Peyer's patch (tissue), 4 donors: ENCODE data around the gene NOL9. TPM values are rescaled to one million over a fixed set of nuclear protein-coding genes. Genes with fewer than 3 reads are reported as not detected.
"Not testable (repeated sequence)": the region's sequence is repeated elsewhere in the genome, so short reads cannot be mapped to it uniquely, and the experiment has no call there.

Source experiments
- DNase-seq, 3 donors: peaks; one replicate each; pipeline ENCODE4 v3.0.0-alpha.2; 2017 to 2019
- H3K27ac ChIP-seq, 4 donors: fragments of 200-600 bp; sonication (generic); one replicate each; pipeline ENCODE4 v1.5.1; 2016 to 2019
- H3K27me3 ChIP-seq, 2 donors: fragments of 200-600 bp; sonication (generic); one replicate each; pipeline ENCODE4 v1.5.1; 2019
- H3K36me3 ChIP-seq, 3 donors: fragments of 200-600 bp; sonication (generic); one replicate each; pipeline ENCODE4 v1.5.1; 2016 to 2019
- H3K4me1 ChIP-seq, 4 donors: fragments of 200-600 bp; sonication (generic); one replicate each; pipeline ENCODE4 v1.5.1; 2016 to 2019
- H3K4me3 ChIP-seq, 4 donors: fragments of 200-600 bp; sonication (generic); 1 replicate in 3 of 4; 2 replicates in 1 of 4; pipeline ENCODE4 v1.5.1; 2016 to 2019; ENCODE audit warnings: mild to moderate bottlenecking in 1 of 4
- H3K9me3 ChIP-seq, 4 donors: fragments of 200-600 bp; sonication (generic); one replicate each; pipeline ENCODE4 v1.5.1; 2016 to 2019; ENCODE audit warnings: mild to moderate bottlenecking in 1 of 4
- CTCF ChIP-seq, 6 experiments: fragments of 450-650 bp in 4 of 6; fragments of 200-600 bp in 2 of 6; sonication (generic) in 1 of 6; IDR thresholded peaks; one replicate each; pipeline ENCODE4 v1.5.1; 2017 to 2019; ENCODE audit warnings: antibody characterized with exemption in 6 of 6, mild to moderate bottlenecking in 3 of 6, moderate library complexity in 1 of 6
- POLR2A ChIP-seq, 2 donors: fragments of 450-650 bp; IDR thresholded peaks; one replicate each; pipeline ENCODE4 v1.5.1; 2017; ENCODE audit warnings: antibody characterized with exemption in 2 of 2, mild to moderate bottlenecking in 2 of 2, moderate library complexity in 2 of 2
- total RNA-seq, 4 donors: library from RNA; depleted of rRNA; stranded (reverse); fragments of >200 nt; gene quantifications; one replicate each; pipeline ENCODE4 v1.1.0, GENCODE V29; 2016

Gene NOL9
- total RNA-seq, 4 donors from 2014 or later, result 19.0 to 28.0 (median 22.5) TPM

DNA sequence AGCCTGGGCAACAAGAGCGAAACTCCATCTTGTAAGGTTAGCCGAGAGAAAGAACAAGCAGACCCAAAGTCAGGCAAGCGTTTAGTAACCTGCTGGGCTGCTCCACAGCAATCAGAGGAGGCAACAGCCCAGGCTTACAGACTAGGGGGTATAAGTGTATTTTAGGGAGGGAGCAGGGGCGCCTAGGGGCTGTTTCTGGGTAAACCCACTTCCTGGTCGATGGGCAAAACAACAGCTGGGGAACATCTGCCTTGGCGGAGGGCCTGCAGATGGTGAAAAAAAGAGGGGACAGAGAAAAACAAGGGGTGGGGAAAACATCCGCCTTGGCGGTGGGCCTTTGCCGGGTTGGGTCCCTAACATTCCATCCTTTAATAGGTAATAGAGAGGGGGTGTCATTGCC is 6.0 kb upstream of the NOL9 start:
- H3K27me3 ChIP-seq, result no peaks in the 10 kb centered on the region
- no peaks in the 10 kb centered on the region for H3K36me3 ChIP-seq
- TF ChIP-seq CTCF (IDR thresholded peaks at IDR 0.05) (no peak), POLR2A (IDR thresholded peaks at IDR 0.05) (no peak)
- H3K27ac ChIP-seq, result no peak overlapping the region
- peaks cover 0 to 2% (median under 1%) of the 10 kb centered on the region in 4 donors for H3K4me1 ChIP-seq
- no peaks in the 10 kb centered on the region for H3K9me3 ChIP-seq
- H3K4me3 ChIP-seq, result no peak overlapping the region
- DNase-seq, result no peak

- H3K4me3 ChIP-seq, H3K27ac ChIP-seq, DNase-seq, H3K9me3 ChIP-seq, H3K4me1 ChIP-seq, H3K36me3 ChIP-seq, H3K27me3 ChIP-seq: not testable (repeated sequence)
Observed at GRCh38 chr1:6559161-6559560, 4.8 kb upstream of the NOL9 start.

DNA sequence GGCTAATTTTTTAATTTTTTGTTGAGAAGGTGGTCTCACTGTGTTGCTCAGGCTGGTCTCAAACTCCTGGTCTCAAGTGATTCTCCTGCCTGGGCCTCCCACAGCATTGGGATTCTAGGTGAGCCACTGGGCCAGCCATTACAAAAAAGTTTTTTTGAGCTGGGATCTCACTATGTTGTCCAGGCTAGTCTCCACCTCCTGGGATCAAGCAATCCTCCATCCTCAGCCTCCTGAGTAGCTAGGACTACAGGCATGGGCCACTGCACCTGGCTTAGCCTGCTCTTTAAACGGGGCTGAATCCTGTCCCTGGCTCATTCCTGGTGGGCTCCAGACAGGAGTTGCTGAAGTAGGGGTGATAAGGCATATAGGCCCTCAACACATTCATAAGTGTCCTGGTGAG is 3.3 kb upstream of the NOL9 start:
- H3K27ac ChIP-seq, result no peak overlapping the region
- H3K36me3 ChIP-seq, result no peaks in the 10 kb centered on the region
- no peaks in the 10 kb centered on the region for H3K9me3 ChIP-seq
- TF ChIP-seq CTCF (IDR thresholded peaks at IDR 0.05) (no peak), POLR2A (IDR thresholded peaks at IDR 0.05) (no peak)
- H3K27me3 ChIP-seq, result no peaks in the 10 kb centered on the region
- peaks cover 0 to 19% (median 13%) of the 10 kb centered on the region in 4 donors for H3K4me1 ChIP-seq
- no peak for DNase-seq
- no peak overlapping the region for H3K4me3 ChIP-seq

DNA sequence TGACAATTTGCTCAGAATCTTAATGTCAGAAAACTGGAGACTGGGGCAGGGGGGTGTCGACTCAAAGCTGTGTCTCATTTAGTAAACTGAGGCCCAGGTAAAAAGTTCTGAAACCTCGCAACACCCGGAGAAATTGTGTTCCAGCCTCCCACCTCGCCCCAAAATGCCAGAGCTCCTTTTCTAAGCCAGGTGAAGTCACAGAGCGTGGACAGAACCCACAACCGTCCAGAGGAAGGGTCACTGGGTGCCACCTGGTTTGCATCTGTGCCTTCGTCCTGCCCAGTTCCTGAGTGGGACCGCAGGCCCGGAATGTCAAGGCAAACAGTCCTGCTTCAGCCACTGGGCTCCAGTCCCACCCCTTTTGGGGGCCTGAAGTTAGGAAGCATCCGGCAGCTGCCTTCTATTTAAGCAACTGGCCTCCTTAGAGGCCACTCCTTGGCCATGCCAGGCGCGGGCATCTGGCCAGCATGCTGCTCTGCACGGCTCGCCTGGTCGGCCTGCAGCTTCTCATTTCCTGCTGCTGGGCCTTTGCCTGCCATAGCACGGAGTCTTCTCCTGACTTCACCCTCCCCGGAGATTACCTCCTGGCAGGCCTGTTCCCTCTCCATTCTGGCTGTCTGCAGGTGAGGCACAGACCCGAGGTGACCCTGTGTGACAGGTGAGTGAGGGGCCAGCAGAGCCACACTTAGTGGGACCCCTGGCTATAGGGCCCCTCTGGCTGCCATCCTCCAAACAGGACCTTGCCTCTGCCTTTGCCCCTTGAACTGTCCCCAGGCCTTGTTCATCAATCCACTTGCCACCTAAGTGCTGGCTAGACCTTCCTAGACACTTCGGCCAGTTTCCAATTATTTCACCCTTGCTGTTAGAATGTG is 830 bp upstream of the NOL9 start, which contains the start of gene TAS1R1:
Gene TAS1R1 (plus strand): TSS at position 401 of the 872 bp plus-strand sequence. CDS start 67 bp downstream, at position 468.
- no peak for TF ChIP-seq CTCF (IDR thresholded peaks at IDR 0.05)
- TF ChIP-seq POLR2A (IDR thresholded peaks at IDR 0.05), result no peak
- peak within 1 kb of the TSS; percentile 90 to 100 (median 93) for H3K4me3 ChIP-seq
- DNase-seq, result no peak
- H3K27ac ChIP-seq, result peak within 1 kb of the TSS; percentile 69 to 85 (median 74)
- no peaks in the 10 kb centered on the region for H3K9me3 ChIP-seq
- H3K36me3 ChIP-seq, result peaks cover 0 to 9% (median 0%) of the 10 kb centered on the region in 3 donors
- no peaks in the 10 kb centered on the region for H3K27me3 ChIP-seq
- H3K4me1 ChIP-seq, result peaks cover 0 to 22% (median 13%) of the 10 kb centered on the region in 4 donors

- TF ChIP-seq CTCF (IDR thresholded peaks at IDR 0.05) (no peak), POLR2A (IDR thresholded peaks at IDR 0.05) (no peak)
- no peaks in the 10 kb centered on the region for H3K9me3 ChIP-seq
- peaks cover 0 to 77% (median 2%) of the 10 kb centered on the region in 3 donors for H3K36me3 ChIP-seq
- H3K27me3 ChIP-seq, result no peaks in the 10 kb centered on the region
- H3K27ac ChIP-seq, result no peak overlapping the region
- DNase-seq, result no peak
- H3K4me3 ChIP-seq, result no peak overlapping the region
- H3K4me1 ChIP-seq, result peaks cover 0 to under 1% (median 0%) of the 10 kb centered on the region in 4 donors
Observed at GRCh38 chr1:6547301-6547700, 7.0 kb downstream of the NOL9 start.

DNA sequence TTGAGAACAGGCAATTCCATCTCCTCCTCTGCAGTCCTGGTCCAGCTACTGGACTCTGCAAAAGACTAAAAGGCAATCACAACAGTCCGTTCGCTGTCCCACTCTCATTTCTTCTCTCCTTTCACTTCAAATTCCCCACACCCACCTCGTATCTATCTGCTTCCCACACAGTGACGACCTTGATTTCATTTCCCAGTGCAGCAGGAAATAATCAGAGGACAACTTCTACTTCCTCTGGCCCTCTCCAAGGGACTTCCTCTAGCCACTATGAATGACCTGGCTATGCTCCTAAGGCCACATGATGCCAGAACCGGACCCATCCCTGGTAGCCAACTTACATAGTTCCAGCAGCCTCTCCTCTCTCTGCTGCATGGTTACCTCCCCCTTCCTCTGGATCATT is 8.0 kb downstream of the NOL9 start:
- Histone ChIP-seq H3K27ac (peak overlapping the region in 1 of 4 donors; percentile 0), H3K4me1 (no peaks in the 10 kb centered on the region), H3K4me3 (no peak overlapping the region), H3K27me3 (no peaks in the 10 kb centered on the region), H3K9me3 (no peaks in the 10 kb centered on the region), H3K36me3 (peaks cover 0 to 87% (median 2%) of the 10 kb centered on the region in 3 donors)
- no peak for DNase-seq
- TF ChIP-seq POLR2A (IDR thresholded peaks at IDR 0.05) (no peak), CTCF (IDR thresholded peaks at IDR 0.05) (no peak)
